Adipose tissue (tissue), 3 donors: ENCODE data around the gene FRMD5. TPM values are rescaled to one million over a fixed set of nuclear protein-coding genes. Genes with fewer than 3 reads are reported as not detected.

Experiments used
- H3K27ac ChIP-seq: one replicate; pipeline ENCODE4 v1.5.1; 2013; ENCODE audit warnings: low read depth, low read length
- WGBS, 3 donors: extraction: QIAGEN DNeasy Blood & Tissue Kit; methylation state at CpG; one replicate each; pipeline ENCODE4 v1.1.7; 2013; 5-methylcytosine and 5-hydroxymethylcytosine counted together
- polyA plus RNA-seq, 3 donors: library from polyadenylated mRNA; stranded (reverse); fragments of 200-250 nt; gene quantifications; one replicate each; pipeline ENCODE4 v1.2.3, GENCODE V29; 2013
- donor health status: healthy with polysubstance abuse.
- donor health status: Bipolar disorder and iron deficiency.
- donor health status: healthy.

FRMD5 gene
- polyA plus RNA-seq, 3 donors = 0.05 to 0.12 (median 0.11) TPM

DNA sequence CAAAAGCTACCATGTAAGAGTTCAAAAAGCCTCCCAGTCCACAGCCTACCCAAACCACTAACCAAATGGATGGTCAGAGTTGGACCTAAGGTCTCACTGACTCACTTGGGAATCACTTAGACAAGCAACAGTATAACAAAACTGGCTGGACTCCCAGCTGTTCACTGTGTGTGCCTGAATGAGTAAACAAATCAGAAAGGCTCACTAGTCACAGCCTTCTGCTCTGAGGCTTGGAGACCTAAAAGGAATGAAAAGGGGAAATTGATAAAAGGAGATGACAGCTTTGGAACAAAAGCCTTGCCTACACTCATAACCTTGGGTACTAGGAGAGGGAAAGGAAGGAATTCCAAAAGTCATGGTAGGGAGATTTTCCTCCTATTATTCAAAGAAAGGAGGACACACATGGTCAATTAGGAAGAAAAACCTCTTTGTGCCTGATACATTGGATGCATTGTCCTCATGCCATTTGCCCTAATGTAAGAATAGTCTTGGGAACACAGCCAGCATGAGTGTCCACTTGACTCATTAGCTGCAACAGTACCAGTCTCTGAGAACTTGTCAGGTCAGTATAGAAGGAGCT, 92.3 kb downstream of the FRMD5 start:
- no peak overlapping the region for H3K27ac ChIP-seq

DNA sequence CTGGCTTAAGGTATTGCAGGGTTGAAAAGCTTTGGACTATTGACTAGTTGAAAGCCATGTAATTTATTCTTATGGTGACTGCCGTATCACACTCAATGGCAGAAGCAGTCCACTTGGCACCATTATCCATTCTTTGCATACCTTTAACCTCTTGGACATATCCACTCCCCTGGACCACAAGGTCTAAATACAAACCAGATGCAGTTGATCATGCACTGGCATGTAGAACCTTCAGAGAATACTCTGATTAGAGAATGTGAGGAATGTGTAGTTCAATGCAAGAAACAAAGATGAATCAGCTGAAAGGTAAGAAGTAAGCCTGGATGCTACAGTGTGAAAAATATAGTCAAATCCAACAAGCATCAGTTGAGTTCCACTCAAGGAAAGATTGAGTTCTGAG, 93.1 kb downstream of the FRMD5 start:
- no peak overlapping the region for H3K27ac ChIP-seq
- WGBS, 3 donors = 81 to 90% (median 85%) methylated on average over 1 of the region's 1 CpG

DNA sequence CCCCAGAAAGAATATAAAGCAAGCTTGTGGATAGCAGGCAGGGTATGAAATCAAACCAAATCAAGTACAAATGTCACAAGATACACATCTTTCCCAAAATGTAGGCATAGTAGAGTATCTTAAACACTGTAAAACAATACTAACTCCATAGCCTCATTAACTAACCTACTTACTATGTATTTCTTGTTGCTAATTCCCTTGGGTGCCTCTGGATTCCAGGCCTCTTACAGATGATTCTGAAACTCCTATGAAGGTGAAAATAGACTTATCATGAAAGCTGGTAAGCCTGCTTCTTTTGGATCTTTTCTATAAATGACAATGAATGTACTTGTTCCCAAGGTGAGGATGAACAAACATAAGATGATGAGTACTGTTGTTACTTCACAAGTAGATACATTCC, 93.8 kb downstream of the FRMD5 start:
- no peak overlapping the region for H3K27ac ChIP-seq

DNA sequence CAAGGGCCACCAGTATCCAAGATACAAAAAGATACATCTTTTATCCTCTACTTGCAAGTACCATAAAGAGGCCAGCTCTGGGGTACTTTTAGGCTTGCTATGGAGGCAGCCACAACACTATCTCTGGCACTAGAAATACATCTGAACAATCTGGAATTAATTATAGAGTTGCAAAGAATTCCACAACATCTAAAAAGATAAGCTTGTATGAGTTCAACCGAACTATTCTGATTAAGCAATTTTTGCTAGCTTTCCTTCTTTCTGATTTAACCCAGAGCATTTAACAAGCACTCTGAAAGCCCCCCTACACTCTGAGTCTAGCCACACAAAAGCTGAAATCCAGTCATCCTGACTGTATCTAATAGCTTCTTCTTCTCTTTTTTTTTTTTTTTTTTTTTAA, 95.4 kb downstream of the FRMD5 start:
- no peak overlapping the region for H3K27ac ChIP-seq
- 48 to 59% (median 53%) methylated on average over 1 of the region's 1 CpG for WGBS, 3 donors

DNA sequence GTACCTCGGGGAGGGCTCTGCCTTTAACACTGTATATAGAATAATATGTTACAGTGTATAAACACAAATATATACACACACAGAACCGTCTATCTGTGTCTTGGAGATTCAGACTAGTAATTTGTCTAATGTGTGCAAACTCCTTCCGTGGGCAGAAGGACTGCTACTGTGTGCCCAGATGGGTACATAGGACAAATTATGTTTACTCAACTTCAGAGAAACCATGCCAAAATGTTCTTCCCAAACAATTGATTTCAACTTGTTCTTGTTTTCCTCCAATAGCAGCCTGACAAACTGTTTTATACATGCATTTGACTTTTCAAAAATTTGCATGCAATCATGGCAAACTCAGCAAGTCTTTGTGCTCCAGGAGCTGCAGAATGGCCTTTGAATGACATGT, 97.5 kb downstream of the FRMD5 start:
- no peak overlapping the region for H3K27ac ChIP-seq
- WGBS, 3 donors = 44 to 52% (median 44%) methylated on average over 3 of the region's 3 CpGs

DNA sequence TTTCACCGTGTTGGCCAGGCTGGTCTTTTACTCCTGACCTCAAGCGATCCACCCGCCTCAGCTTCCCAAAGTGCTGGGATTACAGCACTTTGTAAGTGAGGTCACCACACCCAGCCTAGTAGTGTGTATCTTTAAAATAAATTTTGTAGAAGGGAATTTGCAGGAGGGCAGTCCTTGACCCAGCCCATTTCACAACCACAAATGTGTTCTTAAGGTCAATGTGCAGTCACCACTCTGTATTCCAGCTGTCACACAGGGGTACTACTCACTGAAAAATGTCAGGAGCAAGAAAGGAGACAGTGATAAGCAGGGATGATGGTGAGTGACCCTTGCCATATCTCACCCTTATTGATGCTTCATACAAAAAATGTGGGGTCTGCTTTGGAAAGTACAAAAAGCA, 98.5 kb downstream of the FRMD5 start:
- no peak overlapping the region for H3K27ac ChIP-seq
- 90 to 95% (median 93%) methylated on average over 3 of the region's 3 CpGs for WGBS, 3 donors

DNA sequence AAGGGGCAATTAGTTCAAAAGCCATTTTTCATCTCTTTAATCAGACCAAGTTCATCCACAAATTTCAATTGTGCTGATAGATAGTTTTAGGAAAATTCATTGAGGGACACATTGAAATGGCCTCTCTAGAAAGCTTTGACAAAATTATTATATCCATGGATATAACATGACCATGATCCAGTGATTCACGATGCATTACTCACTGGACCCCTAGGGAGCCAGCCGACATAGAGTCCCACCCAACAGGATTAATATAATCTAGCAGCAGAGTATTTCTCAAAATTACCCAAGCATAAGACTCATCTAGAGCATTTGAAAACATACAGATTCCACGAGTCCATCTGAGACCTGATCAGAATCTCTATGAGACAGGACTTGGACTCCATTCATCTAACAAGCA, 100.3 kb downstream of the FRMD5 start:
- 67 to 76% (median 74%) methylated on average over 3 of the region's 3 CpGs for WGBS, 3 donors
- no peak overlapping the region for H3K27ac ChIP-seq

DNA sequence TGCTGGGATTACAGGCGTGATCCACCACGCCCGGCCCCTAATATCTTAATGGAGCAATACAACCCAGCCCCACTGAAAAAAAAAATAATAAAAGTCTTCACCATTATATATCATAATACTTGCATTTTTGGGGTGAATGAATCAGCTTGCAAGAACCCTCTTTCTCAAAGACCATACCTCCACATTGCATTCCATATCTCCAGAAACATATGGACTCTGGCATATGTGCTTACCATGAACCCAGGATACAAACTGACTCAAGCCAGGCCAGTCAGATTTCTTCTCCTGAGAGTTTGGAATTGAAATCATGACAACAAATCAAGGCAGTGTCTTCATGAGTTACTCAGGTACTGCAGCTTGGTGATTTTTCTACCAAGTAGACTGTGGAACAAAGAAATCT, 101.2 kb downstream of the FRMD5 start:
- H3K27ac ChIP-seq = no peak overlapping the region
- WGBS, 3 donors = 95 to 100% (median 96%) methylated on average over 3 of the region's 3 CpGs

DNA sequence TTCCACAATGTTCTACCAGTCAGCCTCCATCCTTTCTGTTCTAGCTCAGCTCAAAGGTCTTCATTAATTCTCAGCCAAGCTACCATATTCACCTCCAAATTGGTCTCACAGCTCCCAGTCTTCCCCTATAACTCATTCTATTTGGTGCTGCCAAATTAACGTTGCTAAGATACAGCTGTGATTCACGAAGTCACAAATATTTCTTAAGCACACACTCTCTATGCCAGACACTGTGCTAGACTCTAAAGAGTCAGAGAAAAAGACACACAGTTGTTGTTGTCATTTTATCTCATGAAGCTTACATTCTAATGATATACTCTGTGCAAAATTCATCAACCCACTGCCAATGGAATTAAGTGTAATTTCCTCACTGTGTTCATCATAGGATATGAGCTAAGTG, 102.8 kb downstream of the FRMD5 start:
- H3K27ac ChIP-seq = no peak overlapping the region
- 40 to 50% (median 47%) methylated on average over 2 of the region's 2 CpGs for whole genome bisulfite sequencing, 3 donors

DNA sequence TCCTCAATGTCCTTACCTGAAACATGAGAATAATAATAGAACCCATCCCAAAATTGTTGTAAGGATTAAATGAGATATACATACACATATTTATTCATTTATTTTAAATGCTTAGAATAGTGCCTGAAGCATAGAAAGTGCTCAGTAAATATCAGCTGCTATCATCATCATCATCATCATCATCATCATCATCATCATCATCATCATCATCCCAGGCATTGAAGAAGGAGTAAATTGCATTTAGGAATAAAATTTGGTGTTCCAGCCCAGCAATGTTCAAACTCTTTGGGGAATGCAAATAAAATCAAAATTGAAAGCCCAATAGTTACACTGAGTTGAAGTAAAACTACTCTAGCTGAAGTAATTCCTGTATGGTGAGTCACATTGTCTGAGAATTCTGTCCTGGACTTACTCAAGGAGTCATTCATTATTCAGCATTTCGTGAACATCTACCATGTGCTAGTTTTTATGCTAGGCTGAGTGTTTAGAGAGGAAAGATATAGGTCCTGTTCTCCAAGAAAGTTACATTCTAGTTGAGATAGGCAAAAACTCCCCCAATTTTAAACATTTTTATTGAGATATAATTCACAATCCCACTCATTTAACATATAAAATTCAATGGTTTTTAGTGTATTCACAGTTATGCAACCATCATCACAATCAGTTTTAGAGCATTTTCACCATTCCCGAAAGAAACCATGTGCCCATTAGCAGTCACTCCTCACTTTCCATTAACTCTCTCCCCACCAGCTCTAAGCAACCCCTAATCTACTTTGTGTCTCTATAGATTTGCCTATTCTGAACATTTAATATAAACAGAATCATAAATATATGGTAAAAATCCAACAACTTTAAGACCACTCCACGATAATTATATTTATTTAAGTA, 107.2 kb downstream of the FRMD5 start:
- no peak overlapping the region for H3K27ac ChIP-seq
- WGBS, 3 donors = 58 to 63% (median 60%) methylated on average over 3 of the region's 3 CpGs

DNA sequence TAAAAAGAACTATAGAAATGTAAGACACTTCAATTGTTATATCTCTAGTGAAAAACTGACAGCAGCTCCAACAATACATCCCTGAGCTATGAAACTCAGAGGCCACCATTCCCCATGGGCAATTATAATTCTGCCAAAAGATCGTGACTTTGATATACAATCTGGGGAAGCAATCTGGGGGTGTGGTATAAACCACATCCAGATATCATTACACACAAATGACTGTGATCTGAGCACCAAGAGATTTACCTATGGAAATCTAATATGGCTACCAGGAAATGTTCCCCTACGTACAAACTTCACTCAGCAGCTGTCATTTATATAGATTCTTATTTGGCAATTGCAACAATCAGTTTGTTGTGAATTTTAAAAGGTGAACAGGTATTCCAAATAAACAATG, 110.3 kb downstream of the FRMD5 start:
- 44 to 78% (median 44%) methylated on average over 2 of the region's 2 CpGs for WGBS, 3 donors
- H3K27ac ChIP-seq = no peak overlapping the region

DNA sequence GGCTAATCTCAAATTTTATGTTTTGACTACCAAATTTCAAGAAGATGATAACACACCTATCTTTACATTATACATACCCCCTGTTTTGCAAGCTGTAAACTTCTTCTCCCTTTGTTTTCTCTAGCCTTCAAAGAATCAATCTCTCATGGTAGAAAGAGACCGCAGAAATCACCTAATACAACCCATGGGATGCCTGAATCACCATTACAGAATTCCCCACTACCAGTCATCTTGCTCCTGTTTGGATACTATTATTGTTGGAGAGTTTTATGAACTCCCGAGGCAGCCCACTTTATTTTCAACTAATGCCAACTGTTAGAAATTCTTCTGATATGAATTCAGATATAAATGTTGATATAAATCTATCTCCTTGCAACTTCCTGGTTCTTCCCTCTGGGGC, 110.9 kb downstream of the FRMD5 start:
- no peak overlapping the region for H3K27ac ChIP-seq
- 87 to 89% (median 89%) methylated on average over 2 of the region's 2 CpGs for WGBS, 3 donors

DNA sequence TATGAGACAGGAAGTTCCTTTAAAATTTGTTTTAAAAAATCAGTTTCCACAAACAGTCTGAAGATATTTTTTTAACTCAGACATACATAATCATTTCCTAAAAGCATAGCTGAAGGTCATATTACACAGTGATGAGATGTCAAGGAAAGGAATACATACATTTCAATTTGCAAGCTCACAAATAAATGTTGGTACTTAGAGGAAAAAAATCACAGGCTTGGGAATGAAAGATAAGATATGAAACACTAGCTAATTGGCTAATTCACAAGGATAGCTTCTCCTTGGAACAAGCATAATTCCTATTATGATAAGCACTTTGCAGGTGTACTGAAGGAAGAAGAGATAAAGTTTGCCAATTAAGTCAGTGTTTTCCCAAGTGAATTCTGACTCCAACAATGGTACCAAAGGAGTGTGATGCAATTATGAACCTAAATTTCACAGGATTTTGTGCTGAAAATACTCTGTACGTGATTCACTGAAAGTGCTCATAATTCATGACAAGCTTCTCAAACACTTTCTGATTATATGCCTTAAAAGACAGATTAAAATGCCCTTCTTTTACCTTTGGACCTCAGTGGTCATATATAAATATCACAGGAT, 112.4 kb downstream of the FRMD5 start:
- 52 to 78% (median 64%) methylated on average over 1 of the region's 1 CpG for WGBS, 3 donors
- H3K27ac ChIP-seq = no peak overlapping the region

DNA sequence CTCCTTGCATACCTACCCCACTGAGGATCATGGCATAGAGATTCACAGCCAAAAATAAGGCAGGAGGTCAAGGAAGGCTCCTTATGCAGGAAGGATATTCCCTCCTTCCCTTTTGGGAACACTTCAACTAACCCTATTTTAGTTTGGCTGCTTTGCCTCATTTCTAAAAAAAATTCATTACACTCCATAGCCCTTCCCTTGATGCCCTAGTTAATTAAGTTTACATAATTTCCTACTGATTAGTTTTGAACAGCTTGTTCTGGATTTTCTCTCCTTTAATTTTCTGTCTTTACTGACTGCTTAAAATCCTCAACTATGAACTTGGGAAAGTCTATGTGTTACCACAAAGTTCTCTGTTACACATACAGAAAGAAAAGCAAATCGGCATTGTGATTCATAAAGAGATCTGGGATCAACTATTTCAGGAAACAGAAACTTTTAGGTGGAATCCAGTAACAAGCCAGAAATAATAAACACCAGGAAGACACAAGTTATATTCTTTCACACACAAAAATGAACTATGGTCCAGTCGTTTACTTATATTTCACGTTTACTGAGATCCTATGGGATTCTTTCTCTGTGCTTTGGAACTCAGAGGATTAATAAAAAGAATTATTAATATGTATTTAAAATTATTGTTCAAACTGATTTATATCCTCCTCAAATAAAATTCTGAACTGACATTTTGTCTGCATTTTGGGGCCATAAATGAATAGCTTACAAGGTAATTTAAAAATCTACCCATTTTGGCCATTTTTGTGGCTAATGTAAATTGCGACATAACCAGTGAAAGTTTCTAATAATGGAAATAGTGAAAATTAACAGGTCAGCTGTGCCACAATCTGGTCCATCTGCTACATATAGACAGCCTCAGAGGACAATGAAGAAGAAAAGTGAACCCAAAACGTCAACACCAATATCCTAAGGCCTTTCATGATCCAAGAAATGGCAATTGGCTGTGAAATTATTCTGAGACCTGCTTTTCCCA, 113.8 kb downstream of the FRMD5 start:
- no peak overlapping the region for H3K27ac ChIP-seq
- 80 to 91% (median 85%) methylated on average over 5 of the region's 5 CpGs for WGBS, 3 donors

DNA sequence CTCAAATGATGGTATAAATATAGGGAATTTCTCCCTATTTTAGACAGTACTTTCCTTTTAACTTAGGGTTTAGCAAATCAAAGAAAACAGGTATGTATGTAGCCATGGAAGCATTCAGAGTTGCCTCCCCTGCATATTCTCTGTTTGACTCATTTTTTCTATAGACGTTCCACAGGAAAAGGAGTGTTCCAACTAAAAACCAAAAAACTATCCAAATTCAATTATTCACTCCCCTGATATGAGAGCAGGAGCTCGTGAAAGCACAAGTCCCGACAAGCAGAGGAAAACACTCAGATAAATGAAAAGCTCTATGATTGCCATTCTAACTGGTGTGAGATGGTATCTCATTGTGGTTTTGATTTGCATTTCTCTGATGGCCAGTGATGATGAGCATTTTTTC, 119.5 kb downstream of the FRMD5 start:
- H3K27ac ChIP-seq = no peak overlapping the region
- 46 to 64% (median 49%) methylated on average over 3 of the region's 3 CpGs for WGBS, 3 donors

DNA sequence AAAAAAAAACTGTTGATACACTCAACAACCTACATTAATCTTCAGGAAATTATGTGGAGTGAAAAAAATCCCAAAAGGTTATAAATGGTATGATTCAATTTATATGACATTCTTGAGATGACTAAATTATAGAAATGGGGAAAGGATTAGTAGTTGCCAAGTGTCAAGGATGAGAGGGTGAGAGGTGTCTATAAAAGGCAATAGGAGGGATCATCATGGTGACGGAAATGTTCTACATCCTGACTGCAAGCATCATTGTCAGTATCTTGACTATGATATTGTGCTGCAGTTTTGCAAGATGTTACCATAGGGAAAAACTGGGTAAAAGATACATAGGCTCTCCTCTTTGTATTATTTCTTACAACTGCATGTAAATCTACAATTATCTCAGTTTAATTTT, 125.6 kb downstream of the FRMD5 start:
- no peak overlapping the region for H3K27ac ChIP-seq
- WGBS, 3 donors = 81 to 90% (median 87%) methylated on average over 1 of the region's 1 CpG

DNA sequence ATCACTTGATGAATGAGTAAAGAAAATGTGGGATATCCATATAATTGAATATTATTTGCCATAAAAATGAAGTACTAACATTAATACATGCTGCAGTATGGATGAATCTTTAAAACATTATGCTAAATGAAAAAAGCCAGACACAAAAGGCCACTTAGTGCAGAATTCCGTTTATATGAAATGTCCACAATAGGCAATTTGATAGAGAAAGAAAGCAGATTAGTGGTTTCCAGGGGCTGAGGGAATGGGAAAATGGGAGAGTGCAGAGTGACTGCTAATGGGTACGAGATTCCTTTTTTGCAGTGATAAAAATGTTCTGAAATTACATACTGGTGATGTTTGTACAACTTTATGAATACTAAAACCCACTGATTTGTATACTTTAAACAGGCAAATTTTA, 126.7 kb downstream of the FRMD5 start:
- no peak overlapping the region for H3K27ac ChIP-seq
- WGBS, 3 donors = 59 to 67% (median 66%) methylated on average over 2 of the region's 2 CpGs

DNA sequence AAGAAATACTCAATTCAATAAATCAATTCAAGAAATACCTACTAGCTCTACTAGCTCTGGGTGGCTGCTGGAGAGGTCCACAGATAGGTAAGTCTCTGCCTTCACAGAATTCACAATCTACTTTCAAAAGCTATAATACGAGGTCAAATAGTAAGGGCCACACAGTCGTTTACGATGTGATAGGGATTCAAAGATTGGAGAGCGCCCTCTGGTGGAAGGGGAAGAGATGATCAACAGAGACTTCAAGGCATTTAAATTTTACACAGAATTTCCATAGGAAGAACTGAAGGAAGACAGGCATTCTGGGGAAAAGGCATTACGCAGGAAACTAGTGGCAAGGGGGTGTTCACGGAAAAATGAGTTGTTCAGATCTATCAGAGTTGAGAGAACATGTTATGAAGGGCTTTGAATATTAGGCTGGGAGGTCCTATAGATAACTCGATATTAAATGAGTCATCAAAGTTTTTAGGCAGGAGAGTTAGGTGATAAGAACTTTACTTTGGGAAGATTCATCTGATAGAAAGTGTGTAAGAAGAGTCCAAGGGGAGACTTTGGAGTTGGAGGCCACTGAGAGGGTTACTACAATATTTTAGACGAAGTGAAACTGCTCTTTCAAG, 128.8 kb downstream of the FRMD5 start:
- WGBS, 3 donors = 26 to 32% (median 29%) methylated on average over 8 of the region's 8 CpGs
- H3K27ac ChIP-seq = no peak overlapping the region
